HG03432 (cell line): ENCODE measurements around the gene PLCZ1.
"Not testable (repeated sequence)": the region's sequence is repeated elsewhere in the genome, so short reads cannot be mapped to it uniquely, and the experiment has no call there.

Experiments
- ATAC-seq: cut with Tn5 transposase; IDR thresholded peaks from one replicate; pipeline ENCODE4 v1.9.1; 2021; ENCODE audit warnings: mild to moderate bottlenecking, moderate library complexity; ENCODE audit not compliant: unreplicated experiment

Gene PLCZ1

GRCh38 chr12:18706798-18707197, 31.0 kb downstream of the PLCZ1 start:
- no peak for ATAC-seq

DNA sequence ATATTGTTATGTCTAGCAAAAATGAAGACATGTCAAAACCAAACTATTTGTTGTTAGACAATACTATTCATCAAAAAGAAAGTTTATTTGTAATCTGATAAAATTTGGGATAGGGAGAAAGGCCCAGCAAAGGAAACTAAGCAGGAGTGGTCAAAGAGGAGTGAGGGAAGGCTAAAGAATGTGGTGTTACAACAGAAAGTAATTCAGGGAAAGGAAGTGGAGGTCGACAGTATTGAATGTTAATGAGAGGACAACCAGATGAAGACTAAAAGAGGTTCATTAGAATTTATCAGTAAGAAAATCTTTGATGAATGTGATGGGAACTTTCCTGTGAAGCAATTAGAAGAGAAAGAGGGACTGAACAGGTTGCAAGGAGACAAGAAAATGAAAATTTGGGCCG, 33.9 kb downstream of the PLCZ1 start:
- no peak for ATAC-seq

GRCh38 chr12:18703321-18703720, 34.5 kb downstream of the PLCZ1 start:
- no peak for ATAC-seq

DNA sequence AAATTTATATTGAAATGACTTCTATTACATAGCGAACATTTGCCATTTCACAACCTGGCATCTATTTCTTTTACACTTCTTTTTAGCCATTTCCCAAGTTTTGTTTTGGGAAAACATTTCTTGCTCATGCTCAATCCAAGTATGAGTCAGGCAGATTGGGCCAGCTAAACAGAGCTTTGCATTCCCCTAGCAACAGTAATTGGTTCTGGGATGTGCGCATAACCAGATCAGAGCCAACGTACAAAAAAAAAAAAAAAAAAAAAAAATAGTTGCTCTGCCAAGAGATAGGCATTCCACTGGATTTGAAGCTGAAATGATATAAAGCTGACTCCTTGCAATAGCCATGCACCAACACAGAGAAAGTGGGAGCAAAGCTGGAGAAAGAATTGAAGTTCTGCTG, 37.5 kb downstream of the PLCZ1 start:
- ATAC-seq = no peak

- no peak for ATAC-seq
Observed at GRCh38 chr12:18696971-18697602, 40.7 kb downstream of the PLCZ1 start.

GRCh38 chr12:18693986-18694385, 43.8 kb downstream of the PLCZ1 start:
- ATAC-seq = not testable (repeated sequence)

DNA sequence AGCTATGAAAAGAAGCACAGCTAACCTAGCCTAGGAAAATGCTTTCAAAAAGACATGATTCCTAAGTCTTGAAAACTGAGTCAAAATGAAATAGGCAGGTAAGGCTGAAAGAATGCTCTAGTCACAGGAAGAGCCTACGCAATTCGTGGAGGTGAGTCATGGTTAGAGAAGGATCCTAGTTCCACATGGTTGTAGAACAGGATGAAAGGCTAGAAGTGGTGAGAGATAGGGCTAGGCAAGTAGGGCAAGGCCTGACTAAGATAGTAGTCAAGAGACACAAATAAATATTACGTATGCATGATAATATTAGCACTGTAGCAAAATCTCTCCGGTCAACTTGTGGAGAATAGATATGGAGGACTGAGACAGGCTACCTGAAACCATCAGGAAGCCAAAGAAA, 47.2 kb downstream of the PLCZ1 start:
- no peak for ATAC-seq

DNA sequence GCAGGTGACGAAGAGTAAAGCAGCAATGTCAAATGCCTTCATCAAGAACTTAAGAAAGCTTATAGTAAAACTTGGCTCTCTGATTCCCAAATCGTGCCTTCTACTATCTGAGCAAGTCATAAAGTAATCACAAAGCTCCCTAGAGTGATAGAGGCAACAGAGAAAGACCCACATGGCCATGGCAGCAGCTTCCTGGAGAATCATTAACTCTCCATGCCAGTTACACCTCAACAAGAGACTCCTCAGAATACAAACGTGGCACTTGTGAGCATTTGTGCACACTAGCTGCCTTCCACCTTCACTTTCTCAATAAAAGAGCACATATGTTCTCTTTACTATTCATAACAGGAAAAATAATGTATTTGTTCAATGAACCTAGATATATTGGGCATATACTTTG, 48.0 kb downstream of the PLCZ1 start:
- ATAC-seq = no peak

- ATAC-seq = no peak
Observed at GRCh38 chr12:18684430-18684829, 53.4 kb downstream of the PLCZ1 start.

- ATAC-seq = no peak
Observed at GRCh38 chr12:18683327-18684013, 54.3 kb downstream of the PLCZ1 start.

GRCh38 chr12:18681818-18682217, 56.0 kb downstream of the PLCZ1 start:
- ATAC-seq = no peak

DNA sequence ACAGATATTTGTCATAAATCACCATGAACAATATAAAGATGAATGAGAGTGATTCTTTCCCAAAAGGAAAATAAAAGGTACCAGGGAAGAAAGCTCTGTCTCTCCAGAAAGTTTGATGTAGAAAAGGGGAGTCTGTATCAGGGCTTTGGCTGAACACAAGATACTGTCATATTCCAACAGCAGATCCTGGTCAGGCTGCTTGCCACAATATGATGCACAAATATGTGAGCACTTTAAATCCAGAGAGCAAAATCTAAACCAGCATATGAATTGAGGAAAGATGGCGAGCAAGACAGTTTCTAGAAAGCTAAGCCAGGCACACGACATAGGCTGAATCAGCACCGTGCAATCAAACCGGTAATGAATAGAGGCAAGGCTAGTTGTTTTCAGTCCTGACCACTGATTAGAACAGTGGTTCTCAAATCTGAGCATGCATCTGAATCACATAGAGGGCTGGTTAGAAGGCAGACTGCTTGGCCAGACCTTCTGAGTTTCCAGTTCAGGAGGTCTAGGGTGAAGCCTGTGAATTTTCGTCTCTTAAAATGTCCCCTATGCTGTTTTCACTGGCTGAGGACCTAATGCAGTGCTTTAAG, 60.7 kb downstream of the PLCZ1 start:
- ATAC-seq = no peak

DNA sequence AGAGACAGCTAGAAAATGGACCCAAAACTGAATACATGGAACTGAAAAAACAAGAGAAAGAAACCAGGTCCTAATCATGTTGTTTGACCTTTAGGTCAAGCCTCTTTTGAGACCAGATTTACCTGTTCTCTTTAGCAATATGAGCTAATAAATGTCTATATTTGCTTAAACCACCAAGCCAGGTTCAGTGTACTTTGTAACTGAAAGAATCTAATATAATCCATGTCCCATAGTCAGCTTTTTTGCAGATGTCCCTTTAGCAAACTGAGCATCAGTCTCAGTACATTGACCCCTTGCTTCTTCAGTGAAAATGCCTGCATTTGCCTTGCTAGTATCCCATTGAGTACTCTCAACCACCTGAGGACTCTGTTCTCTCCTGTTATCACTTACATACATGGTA, 61.7 kb downstream of the PLCZ1 start:
- ATAC-seq = no peak

GRCh38 chr12:18658829-18659228, 79.0 kb downstream of the PLCZ1 start:
- ATAC-seq = no peak

DNA sequence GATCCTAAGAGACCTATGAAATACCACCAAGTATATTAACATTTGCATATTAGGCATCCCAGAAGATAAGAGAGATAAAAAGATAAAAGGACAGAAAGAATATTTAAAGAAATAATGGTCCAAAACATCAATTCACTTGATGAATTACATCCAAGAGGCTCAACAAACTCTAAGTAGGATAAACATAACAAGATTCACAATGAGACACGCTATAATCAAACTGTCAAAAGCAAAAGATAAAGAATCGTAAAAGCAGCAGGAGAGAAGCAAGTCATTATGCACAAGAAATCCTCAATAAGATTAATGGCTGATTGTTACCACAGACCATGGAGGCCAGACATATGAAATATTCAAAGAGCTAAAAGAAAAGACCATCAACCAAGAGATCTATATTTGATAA, 79.6 kb downstream of the PLCZ1 start:
- no peak for ATAC-seq

- ATAC-seq = no peak
Observed at GRCh38 chr12:18655351-18655750, 82.5 kb downstream of the PLCZ1 start.

DNA sequence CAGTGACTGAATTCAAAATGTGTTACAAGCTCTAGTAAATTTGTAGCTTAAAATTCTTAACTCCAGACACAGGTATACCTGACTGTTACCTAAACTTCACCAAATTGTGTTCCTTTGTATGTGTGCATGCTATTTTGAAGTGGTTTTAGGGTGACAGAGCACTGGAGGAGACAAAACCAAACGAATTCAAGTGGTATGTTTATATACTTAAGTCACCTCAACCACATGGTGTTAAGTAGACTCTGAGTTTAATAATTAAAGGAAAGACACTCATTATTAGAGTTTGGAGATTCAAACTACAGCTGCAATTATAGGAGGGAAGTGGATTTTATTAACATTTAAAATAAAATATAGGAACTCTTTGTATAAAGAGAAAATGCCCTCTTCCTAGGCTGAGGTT, 84.3 kb downstream of the PLCZ1 start:
- ATAC-seq = no peak

DNA sequence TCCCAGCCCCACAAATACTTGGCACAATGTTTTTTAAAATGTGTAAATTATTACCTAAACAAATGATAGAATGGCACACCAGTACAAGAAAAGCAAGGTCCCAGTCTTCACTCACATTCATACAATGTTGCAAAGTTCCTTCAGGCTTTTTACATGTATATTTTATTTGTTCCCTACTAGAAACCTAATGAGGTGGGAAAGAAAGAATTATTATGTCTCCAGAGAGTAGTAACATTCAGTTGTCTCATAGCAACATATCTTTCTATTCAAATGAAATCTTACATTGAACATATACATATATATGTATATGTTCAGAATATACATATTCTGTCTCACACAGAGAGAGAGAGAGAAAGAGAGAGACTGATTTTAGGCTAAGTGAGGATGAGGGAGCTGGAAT, 85.2 kb downstream of the PLCZ1 start:
- ATAC-seq = no peak

GRCh38 chr12:18651525-18651924, 86.3 kb downstream of the PLCZ1 start:
- no peak for ATAC-seq

DNA sequence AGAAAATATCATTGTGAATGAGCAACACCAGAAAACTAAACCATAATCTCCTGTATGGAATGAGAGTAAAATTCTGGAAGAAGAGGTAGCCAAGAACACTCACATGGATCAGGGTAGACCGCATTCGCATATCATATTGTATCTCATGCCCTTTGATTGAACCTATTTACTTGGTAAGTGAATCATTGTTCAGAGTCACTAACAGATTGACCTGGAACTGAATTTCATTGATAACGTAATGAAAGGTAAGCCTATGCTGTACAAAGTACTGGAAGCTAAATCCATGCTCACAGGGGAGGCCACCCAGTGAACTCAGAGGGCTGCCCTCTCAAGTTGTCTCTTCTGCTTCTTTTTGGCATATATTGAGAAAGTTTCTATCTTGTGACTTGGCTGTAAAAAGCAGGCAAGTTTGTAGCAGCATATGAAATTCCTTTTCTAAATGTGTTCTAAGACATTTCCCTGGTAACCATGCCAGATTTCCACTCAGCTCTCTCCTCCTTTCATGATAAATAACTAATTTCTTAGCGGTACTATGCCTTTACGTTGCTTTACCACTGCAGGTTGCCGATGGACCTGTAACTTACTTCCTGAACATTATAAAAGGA, 91.4 kb downstream of the PLCZ1 start:
- no peak for ATAC-seq

DNA sequence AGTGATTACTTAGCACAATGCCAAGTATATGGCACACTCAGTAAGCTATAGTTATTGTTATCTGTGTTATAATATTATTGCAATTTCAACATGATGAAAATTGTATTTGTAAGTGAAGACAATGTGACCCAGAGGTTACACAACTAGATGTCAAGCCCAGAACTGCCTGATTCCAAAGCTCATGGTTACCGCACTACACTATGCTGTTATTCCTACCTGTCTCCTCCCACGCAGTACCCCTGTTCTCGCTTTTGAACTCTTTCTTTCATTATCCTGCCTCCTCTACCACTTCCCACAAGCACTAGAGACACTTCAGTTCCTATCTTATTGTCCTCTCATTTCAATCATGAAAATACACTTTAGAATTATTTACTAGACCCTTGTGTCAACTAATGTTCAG, 93.2 kb downstream of the PLCZ1 start:
- ATAC-seq = no peak

- ATAC-seq = no peak
Observed at GRCh38 chr12:18643681-18644080, 94.1 kb downstream of the PLCZ1 start.
